ENCODE data around the gene FGD2.
"Not testable (repeated sequence)": the region's sequence is repeated elsewhere in the genome, so short reads cannot be mapped to it uniquely, and the experiment has no call there.

FGD2 gene

DNA sequence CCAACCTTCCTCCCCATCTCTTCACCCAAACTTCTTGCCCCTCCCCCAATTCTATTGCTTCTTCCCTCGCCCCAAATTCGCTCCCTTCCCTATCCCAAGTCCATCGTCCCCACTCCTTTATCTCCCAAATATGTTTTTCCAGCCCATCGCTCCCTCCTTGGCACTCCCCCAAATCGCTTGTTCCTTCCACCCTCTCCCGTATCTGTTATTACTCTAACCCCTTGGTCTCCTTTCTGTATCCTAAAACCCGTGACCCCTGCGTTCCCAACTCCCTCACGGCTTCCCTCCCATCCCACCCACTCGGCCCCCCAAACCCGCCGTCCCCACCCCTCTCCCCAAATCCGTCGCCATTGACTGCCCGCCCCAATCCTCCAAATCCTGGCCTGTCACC, 20.0 kb upstream of the FGD2 start:
- peak overlapping the region; percentile 37 for H3K4me3 ChIP-seq (ENCODE audit: low read length)
- H3K9me3 ChIP-seq (ENCODE audit: control insufficient read depth, low read length), result no peaks in the 10 kb centered on the region
- peaks cover 21% of the 10 kb centered on the region for H3K4me1 ChIP-seq (ENCODE audit: control insufficient read depth, insufficient read depth, low read length)
- H3K36me3 ChIP-seq (ENCODE audit: control insufficient read depth, insufficient read depth, low read length), result no peaks in the 10 kb centered on the region
- no peaks in the 10 kb centered on the region for H3K27me3 ChIP-seq (ENCODE audit: control insufficient read depth, insufficient read depth, low read length)
- peak overlapping the region; percentile 97 for H3K9ac ChIP-seq (ENCODE audit: low read length)

GRCh38 chr6:36985808-36986703, 19.4 kb upstream of the FGD2 start, which contains the start of gene MTCH1:
MTCH1 (minus strand) TSS chr6:36986196; CDS start chr6:36986173, 23 bp downstream.
- Histone ChIP-seq H3K4me1 (ENCODE audit: control insufficient read depth, insufficient read depth, low read length) (peaks cover 21% of the 10 kb centered on the region), H3K36me3 (ENCODE audit: control insufficient read depth, insufficient read depth, low read length) (no peaks in the 10 kb centered on the region), H3K9me3 (ENCODE audit: control insufficient read depth, low read length) (no peaks in the 10 kb centered on the region), H3K9ac (ENCODE audit: low read length) (peak within 1 kb of the TSS; percentile 97), H3K27me3 (ENCODE audit: control insufficient read depth, insufficient read depth, low read length) (no peaks in the 10 kb centered on the region), H3K4me3 (ENCODE audit: low read length) (peak within 1 kb of the TSS; percentile 69)

DNA sequence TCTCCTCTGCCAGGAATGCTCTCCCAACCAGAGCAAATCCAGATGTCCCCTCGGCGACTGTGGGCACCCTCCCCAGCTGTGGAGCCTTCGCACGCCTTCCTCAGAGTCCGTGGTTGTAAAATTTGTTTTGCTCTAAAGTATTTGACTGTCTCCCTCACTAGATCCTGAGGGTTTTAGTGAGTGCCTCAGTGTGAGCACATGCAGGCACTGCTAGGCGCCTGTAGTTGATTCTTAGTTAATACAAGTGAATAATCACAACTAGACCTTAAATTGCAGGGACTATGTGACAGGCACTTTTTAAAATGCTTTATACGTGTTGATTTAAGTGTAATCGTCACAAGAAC, 18.8 kb upstream of the FGD2 start:
- H3K4me1 ChIP-seq (ENCODE audit: control insufficient read depth, insufficient read depth, low read length), result peaks cover 21% of the 10 kb centered on the region
- no peaks in the 10 kb centered on the region for H3K36me3 ChIP-seq (ENCODE audit: control insufficient read depth, insufficient read depth, low read length)
- H3K4me3 ChIP-seq (ENCODE audit: low read length), result peak overlapping the region; percentile 69
- H3K27me3 ChIP-seq (ENCODE audit: control insufficient read depth, insufficient read depth, low read length), result no peaks in the 10 kb centered on the region
- peak overlapping the region; percentile 97 for H3K9ac ChIP-seq (ENCODE audit: low read length)
- H3K9me3 ChIP-seq (ENCODE audit: control insufficient read depth, low read length), result no peaks in the 10 kb centered on the region

DNA sequence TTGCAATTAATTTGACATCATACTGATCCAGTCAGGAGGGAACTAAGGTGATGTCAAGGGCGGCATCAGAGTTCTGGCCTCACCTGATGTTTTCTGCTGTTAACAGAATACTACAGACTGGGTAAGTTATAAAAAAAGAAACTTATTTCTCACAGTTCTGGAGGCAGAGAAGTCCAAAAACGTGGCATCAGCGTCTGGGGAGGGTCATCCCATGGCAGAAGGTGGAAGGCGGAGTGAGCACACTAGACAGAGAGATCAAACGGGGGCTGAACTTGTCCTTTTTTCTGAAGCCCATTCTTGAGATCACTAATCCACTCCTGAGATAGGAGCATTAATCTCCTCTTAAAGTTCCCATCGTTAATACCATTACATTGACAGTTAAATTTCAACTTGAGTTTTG, 16.2 kb upstream of the FGD2 start:
- no peaks in the 10 kb centered on the region for H3K36me3 ChIP-seq (ENCODE audit: control insufficient read depth, insufficient read depth, low read length)
- no peak overlapping the region for H3K4me3 ChIP-seq (ENCODE audit: low read length)
- H3K27me3 ChIP-seq (ENCODE audit: control insufficient read depth, insufficient read depth, low read length), result no peaks in the 10 kb centered on the region
- H3K9ac ChIP-seq (ENCODE audit: low read length), result no peak overlapping the region
- no peaks in the 10 kb centered on the region for H3K9me3 ChIP-seq (ENCODE audit: control insufficient read depth, low read length)
- peaks cover 10% of the 10 kb centered on the region for H3K4me1 ChIP-seq (ENCODE audit: control insufficient read depth, insufficient read depth, low read length)

GRCh38 chr6:36990401-36990800, 15.1 kb upstream of the FGD2 start:
- H3K27me3 ChIP-seq (ENCODE audit: control insufficient read depth, insufficient read depth, low read length); H3K4me1 ChIP-seq (ENCODE audit: control insufficient read depth, insufficient read depth, low read length); H3K36me3 ChIP-seq (ENCODE audit: control insufficient read depth, insufficient read depth, low read length); H3K9me3 ChIP-seq (ENCODE audit: control insufficient read depth, low read length); H3K4me3 ChIP-seq (ENCODE audit: low read length); H3K9ac ChIP-seq (ENCODE audit: low read length): not testable (repeated sequence)

DNA sequence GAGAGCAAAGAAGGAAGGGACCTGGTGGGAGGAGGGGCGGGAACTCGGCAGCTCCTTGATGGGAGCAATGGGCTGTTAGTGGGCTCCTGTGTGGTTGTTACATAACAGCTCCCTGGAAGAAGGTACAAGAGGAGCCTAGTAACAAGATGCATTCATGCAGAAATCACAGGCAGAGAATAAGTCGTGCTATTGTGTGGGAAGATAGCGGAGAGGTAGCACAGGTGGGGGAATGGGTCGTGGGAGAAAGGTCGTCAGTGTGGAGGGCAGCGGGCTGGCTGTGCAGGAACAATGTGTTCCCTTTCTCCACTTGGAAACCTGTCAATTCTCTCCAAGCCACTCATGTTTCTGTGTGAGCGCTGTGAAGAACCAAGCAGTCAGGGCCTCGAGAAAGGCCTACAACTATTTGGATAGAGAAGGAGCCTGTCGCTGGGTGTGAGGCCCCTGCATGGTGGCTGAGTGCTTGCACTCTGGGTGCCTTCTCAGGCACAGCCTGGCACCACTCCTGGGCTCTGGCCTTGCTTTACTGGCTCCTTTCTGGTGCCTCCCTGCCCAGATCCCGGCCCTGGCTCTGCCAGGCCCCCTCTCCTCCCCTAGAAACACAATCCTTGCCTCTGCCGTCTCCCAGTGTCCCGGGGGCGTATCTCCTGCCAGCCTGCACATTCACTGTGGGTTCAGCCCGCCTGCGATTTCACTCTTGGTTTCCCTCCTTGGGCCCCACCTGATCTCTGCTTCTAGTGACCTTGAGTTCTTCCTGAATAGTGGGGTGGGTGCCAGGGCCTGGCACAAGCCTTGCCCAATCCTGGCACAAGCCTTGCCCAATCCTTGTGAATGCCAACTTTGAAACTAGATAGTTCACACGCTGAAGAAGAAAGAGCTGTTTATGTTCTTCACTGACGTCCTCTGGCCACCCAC, 7.4 kb upstream of the FGD2 start:
- Histone ChIP-seq H3K4me3 (ENCODE audit: low read length) (no peak overlapping the region), H3K9ac (ENCODE audit: low read length) (peak overlapping the region; percentile 41), H3K9me3 (ENCODE audit: control insufficient read depth, low read length) (no peaks in the 10 kb centered on the region), H3K4me1 (ENCODE audit: control insufficient read depth, insufficient read depth, low read length) (peaks cover 14% of the 10 kb centered on the region), H3K27me3 (ENCODE audit: control insufficient read depth, insufficient read depth, low read length) (no peaks in the 10 kb centered on the region), H3K36me3 (ENCODE audit: control insufficient read depth, insufficient read depth, low read length) (no peaks in the 10 kb centered on the region)

DNA sequence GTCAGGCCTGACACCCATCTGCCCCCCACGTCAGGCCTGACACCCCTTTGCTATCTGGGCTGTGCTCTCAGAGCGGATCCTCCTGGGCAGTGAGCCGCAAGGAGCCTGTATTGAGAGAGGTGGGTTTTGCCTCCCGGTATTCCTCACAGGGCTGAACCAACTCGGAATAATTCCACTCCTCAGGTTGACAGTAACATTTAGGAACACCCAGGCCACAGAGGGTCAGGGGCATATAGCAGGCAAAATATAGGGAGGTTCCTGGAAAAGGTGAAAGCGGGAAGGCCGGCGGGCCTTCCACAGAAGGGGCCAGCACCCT, 6.8 kb upstream of the FGD2 start:
- Histone ChIP-seq H3K36me3 (ENCODE audit: control insufficient read depth, insufficient read depth, low read length) (no peaks in the 10 kb centered on the region), H3K9ac (ENCODE audit: low read length) (no peak overlapping the region), H3K27me3 (ENCODE audit: control insufficient read depth, insufficient read depth, low read length) (no peaks in the 10 kb centered on the region), H3K9me3 (ENCODE audit: control insufficient read depth, low read length) (no peaks in the 10 kb centered on the region), H3K4me1 (ENCODE audit: control insufficient read depth, insufficient read depth, low read length) (peaks cover 14% of the 10 kb centered on the region), H3K4me3 (ENCODE audit: low read length) (no peak overlapping the region)

GRCh38 chr6:36999061-36999750, 6.2 kb upstream of the FGD2 start:
- H3K4me1 ChIP-seq (ENCODE audit: control insufficient read depth, insufficient read depth, low read length), result peaks cover 14% of the 10 kb centered on the region
- H3K9ac ChIP-seq (ENCODE audit: low read length), result no peak overlapping the region
- H3K4me3 ChIP-seq (ENCODE audit: low read length), result no peak overlapping the region
- no peaks in the 10 kb centered on the region for H3K9me3 ChIP-seq (ENCODE audit: control insufficient read depth, low read length)
- no peaks in the 10 kb centered on the region for H3K36me3 ChIP-seq (ENCODE audit: control insufficient read depth, insufficient read depth, low read length)
- no peaks in the 10 kb centered on the region for H3K27me3 ChIP-seq (ENCODE audit: control insufficient read depth, insufficient read depth, low read length)

DNA sequence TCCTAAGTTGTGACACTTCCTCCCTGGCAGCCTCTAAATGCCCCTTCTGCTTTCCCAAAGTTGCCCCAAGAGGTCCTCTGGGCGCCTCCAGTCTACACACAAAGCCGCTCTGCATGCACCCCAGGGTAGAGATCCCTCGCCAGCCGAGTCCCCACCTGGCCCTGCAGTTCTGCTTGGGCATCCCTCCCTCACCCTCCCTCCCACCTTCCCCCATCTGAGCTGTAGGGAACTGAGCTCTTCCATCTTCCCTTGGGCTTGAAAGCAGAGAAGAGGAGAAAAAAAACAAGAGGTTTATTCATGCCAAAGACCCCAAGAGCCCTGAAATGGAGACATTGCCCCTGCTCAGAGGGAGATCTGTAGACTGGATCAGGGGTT, 5.7 kb upstream of the FGD2 start:
- no peak overlapping the region for H3K9ac ChIP-seq (ENCODE audit: low read length)
- no peak overlapping the region for H3K4me3 ChIP-seq (ENCODE audit: low read length)
- H3K36me3 ChIP-seq (ENCODE audit: control insufficient read depth, insufficient read depth, low read length), result no peaks in the 10 kb centered on the region
- H3K9me3 ChIP-seq (ENCODE audit: control insufficient read depth, low read length), result no peaks in the 10 kb centered on the region
- no peaks in the 10 kb centered on the region for H3K27me3 ChIP-seq (ENCODE audit: control insufficient read depth, insufficient read depth, low read length)
- H3K4me1 ChIP-seq (ENCODE audit: control insufficient read depth, insufficient read depth, low read length), result peaks cover 14% of the 10 kb centered on the region

DNA sequence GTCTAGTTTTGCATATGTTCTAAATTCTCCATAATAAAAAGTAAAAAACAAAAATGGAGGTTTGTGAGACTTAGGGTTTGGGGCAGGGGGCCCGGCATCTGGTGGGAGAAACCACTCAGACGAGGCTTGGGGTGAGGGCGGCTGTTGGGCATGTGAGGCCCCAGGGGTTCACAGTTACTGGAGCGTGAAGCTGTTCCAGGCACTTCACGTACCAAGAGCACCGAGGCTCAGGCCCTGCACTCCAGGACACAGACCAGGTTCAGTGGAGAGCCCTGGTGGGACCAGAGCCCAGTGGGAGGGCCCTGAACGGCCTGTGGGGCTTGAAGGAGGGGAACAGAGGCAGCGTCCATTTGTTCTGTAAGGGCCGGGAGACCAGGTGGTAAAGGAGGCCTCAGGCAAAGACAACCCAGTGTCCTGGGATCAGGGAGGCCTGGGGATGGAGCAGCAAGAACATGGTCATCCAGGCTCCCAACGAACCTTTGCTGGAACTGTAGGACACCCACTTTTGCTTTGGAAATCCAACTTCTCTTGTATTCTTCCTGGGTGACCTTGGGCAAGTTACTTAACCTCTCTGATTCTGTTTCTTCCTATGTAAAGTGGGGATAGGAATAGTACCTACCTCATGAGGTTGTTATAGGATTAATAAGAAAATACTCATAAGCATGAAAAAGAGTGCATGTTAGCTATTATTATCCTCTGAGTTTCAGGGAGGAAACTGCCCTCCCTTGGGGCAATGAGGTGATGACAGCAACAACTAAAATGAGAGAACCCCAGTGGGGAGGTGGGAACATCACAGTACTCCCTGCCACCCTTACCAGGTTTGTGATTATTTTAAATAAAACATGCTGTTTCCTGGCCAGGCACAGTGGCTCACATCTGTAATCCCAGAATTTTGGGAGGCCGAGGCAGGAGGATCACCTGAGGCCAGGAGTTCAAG, 1.1 kb upstream of the FGD2 start:
- H3K4me1 ChIP-seq (ENCODE audit: control insufficient read depth, insufficient read depth, low read length), result peaks cover 25% of the 10 kb centered on the region
- H3K4me3 ChIP-seq (ENCODE audit: low read length), result no peak overlapping the region
- H3K9me3 ChIP-seq (ENCODE audit: control insufficient read depth, low read length), result no peaks in the 10 kb centered on the region
- H3K27me3 ChIP-seq (ENCODE audit: control insufficient read depth, insufficient read depth, low read length), result no peaks in the 10 kb centered on the region
- no peak overlapping the region for H3K9ac ChIP-seq (ENCODE audit: low read length)
- no peaks in the 10 kb centered on the region for H3K36me3 ChIP-seq (ENCODE audit: control insufficient read depth, insufficient read depth, low read length)

- Histone ChIP-seq H3K36me3 (ENCODE audit: control insufficient read depth, insufficient read depth, low read length) (no peaks in the 10 kb centered on the region), H3K4me1 (ENCODE audit: control insufficient read depth, insufficient read depth, low read length) (peaks cover 25% of the 10 kb centered on the region), H3K9me3 (ENCODE audit: control insufficient read depth, low read length) (no peaks in the 10 kb centered on the region), H3K27me3 (ENCODE audit: control insufficient read depth, insufficient read depth, low read length) (no peaks in the 10 kb centered on the region), H3K4me3 (ENCODE audit: low read length) (peak overlapping the region; percentile 33), H3K9ac (ENCODE audit: low read length) (peak overlapping the region; percentile 47)
Observed at GRCh38 chr6:37005827-37006567, 542 bp downstream of the FGD2 start.

Measured in mucosa of stomach (tissue), 1 donor.